ENCODE data around the gene IMP3.

IMP3 gene

DNA sequence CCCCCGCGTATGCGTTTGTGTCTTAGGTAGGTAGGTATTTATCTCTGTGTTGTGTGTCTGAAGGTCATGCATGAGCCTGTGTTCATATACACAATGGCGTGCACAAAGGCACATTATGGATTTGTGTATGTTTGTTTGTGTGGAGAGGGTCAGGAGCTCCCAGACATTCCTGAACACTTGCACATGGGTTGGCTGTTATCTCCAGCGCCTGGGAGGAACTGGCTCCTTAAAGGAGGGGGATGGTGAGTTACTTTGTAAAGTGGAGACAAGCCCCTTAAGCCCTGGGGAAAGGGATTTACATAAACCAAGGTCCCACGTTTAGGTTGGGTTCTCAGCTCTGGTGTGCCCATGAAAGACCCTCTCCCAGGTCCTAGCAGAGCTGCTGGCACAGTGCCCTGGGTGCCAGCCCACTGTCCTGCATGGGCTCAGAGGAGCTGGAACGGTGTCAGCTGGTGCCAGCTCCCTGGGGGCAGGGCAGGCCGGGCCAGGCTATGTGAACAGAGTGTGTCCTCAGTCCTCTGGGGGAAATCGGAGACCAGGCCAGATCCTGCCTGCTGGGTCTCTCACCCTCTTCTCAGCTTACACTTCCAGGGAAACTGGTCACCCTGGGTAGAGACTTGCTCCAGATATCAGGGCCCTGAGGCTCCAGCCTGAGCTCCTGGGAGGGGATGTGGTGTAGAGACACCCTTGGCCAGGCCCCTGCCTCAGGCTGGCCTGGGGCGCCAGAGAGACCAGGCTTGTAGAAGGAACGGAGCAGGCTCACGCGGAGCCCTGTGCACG is 32.8 kb upstream of the IMP3 start:
- no peak for DNase-seq

DNA sequence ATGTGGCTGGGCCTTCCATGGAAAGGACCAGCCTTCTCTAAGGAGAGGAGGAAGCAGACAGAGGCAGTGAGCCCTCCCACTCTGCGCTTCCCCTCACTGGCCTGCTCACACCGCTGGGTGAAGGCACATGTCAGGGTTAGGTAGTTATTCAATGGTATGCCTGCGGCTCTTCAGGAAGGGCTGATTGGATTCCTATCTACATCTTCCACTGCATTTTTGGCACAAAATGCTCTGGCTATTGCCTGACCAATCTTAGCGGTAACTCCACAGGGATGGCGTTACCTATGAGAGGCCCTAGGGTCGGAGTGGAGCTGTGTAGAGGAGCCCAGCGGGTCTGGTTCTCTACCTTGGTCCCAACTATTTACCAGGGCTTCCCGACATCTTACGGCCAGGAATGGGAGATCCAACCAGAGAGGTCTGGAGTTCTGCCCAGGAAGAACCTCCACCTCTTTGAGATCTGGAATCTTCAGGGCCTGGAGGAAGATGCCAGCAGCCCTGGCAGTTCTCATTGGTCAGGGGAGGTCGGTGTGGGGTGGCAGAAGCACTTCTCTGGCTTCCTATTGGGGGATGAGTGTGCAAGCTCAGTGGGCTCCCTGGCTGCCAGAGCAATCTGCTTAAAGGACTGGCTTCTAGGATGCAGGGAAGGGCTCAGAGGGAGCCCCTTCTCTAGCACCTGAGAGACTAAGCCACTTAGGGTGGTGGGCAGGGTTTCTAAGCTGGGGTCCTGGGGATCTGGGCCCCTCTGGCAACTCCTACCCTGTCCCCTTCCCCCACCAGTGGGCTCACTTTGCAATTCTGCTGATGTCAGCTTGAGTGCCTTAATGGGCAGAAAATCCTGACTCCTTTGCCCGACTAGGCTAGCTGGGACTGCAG is 31.9 kb upstream of the IMP3 start:
- DNase-seq = no peak

DNA sequence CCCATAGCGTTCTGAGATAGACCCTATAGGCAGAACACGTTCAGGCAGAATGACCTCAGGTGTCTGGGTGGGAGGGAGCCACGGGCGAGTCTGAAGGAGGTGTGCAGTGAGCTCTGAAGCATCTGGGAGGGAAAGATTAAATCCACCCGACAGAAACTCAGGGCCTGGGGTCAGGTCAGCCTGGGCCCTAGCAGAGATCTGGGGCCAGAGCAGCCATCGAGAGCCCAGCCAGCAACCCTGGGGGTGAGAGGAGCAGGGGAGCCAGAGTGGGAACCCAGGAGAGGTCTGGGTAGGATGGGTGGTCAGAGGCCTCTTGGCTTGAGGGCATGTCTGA is 29.8 kb upstream of the IMP3 start:
- no peak for DNase-seq

DNA sequence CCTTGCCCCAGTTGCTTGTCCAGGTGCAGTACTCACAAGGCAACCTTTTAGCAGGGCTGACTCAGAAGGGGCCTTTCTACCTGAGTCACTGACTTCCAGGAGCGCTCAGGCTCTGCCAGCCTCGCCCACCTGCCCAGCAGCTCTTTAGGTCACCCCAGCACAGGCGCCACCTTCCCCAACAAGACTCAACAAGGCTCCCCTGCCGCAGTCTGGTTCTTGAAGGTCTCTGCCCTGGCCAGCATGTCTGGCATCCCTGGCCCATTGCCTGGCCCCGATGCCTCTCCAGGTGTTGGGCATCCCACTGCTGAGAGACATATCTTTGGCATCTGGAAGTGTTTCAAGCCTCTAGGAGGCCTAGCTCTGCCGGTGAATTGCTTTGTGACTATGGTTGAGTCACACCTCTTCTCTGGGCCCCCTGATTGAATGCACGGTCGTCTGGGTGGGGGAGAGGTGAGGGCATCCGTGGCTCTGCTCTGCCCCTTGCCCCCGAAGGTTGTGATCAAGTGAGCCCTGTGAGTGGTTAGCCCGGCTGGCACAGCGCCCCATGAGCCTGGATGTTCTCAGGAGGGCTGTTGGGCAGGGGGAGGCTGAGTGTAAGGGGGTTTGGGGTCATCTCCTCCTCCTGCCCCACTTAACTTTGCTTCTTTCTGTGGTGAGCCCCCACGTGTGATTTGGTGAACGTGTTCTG is 29.3 kb upstream of the IMP3 start:
- no peak for DNase-seq

DNA sequence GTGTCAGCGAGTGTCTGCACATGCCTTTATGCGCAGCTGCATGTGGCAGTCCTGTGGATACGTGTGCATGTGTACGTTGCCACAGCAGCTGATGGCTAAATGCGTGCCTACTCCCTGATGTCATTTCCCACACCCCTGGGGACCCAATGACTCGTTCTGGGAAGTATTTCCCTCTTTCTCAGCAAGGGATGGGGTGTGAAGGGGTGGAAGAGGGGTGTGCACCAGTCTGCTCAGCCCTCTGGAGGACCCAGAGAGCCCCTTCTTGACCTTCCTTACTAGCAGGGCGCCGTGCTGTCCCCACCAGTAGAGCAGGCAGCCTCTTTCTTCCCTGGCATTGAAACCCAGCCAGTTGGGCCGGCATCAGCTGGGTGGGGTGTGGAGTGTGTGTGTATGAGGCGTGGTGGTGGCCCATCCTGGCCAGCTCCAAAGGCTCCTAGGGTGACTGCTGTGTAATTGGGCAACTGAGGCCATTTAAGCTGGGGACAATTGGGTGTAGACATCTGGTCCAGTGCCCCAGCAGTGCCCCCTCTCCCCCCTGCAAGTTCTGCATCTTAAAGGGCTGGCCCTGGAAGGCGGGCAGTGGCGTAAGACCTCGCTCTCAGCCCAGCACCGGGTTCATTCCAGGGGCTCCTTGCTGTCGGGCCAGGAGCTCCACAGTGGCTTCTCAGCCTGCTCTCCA is 26.9 kb upstream of the IMP3 start:
- no peak for DNase-seq

DNA sequence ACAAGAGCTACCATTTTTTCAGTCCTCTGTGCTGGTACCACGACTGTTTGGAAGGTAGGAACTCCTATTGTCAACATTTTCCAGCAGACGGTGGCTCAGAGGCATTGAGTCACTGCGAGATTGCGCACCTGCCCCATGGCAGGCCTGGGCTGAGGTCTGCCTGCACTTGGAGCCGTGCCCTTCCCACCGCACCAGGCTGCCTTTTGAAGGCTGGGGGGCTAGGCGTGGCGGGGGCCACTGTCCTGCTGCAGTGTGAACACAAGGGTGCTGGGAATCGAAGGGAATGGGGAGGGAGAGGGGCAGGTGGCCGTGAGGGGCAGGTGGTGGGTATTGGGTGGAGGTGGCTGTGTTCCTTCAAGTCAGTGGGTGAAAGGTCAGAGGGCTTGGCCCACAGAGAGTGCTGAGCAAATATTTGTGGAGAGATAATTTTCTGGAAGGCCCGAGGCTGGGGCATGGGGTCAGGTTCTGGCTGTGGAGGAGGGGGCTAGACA is 24.0 kb upstream of the IMP3 start:
- no peak for DNase-seq

DNA sequence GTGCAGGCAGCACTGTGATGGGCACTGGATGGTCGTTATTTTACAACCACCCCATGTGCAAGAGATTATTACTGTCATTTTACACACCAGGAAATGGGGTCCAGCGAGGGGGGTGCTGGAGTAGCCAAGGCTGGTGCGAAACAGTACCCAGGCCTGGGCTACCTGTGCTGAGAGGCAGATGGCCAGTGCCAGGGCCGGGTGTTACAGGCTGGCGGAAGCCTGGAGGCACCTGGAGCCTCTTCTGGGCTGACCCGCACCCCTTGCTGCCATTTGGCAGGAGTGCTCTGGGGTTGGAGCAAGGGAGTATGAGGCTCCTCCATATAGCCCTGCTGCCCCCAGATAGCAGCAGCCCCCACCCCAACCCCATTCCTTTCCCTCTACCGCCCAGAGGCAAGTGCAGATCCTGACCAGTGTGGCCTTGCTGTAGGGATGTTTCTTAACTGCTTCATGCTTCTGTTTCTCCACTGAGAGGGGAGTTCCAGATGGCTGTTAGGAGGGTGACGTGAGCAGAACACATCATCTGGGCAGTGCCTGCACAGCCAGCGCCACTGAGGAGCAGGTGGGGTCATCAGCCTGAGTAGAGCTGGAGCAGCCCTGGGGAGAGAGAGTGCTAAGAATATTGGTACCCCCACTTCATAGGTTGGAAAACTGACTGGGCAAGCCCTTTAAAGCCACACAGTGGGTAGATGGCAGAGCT is 22.9 kb upstream of the IMP3 start:
- no peak for DNase-seq

DNA sequence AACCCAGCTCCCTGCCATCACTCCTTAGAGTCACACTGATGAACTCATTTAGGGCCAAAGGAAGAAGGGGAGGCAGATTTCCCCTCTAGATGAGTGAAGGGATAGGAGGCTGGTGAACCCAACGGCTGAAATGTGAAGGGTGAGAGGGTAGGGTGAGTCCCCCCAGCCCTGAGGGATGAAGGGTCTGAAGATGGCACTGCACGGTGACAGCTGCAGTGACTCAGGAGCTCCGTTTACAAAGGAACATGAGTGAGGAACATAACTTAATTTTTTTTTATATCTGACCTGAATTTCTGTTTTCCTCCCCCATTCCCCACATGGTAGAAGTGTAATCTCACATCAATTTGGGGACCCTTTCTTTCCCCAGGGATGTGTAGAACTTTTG is 21.7 kb upstream of the IMP3 start:
- no peak for DNase-seq

DNA sequence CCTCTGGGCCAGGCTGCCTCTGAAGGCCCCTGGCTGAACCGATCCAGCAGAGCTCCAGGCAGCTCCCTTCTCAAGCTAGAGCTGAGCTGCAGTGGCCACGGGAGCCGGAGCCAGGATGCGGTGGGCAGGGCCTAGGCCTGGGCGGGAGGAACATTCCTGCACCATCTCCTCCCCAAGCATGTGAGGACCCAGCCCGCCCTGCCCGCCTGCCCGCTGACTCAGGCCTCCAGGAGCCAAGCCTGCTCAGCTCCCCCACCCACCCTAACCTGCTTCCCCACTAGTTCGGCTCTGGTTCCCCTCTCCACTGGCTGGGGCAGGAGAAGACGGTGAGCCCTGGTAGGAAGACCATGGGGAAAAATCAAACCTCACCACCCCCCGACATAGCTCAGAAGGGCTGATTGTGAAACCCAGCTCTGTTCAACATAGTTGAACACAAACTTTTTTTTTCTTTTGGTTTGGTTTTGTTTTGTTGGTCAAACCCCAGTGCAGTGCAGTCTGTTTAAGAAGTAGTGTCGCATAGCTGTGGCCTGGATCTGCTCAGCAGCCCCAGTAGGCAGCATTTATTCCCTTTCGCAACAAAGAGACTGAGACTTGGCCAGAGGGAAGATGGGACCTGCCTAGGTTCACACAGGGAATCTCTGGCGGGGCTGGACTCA is 21.2 kb upstream of the IMP3 start:
- no peak for DNase-seq

DNA sequence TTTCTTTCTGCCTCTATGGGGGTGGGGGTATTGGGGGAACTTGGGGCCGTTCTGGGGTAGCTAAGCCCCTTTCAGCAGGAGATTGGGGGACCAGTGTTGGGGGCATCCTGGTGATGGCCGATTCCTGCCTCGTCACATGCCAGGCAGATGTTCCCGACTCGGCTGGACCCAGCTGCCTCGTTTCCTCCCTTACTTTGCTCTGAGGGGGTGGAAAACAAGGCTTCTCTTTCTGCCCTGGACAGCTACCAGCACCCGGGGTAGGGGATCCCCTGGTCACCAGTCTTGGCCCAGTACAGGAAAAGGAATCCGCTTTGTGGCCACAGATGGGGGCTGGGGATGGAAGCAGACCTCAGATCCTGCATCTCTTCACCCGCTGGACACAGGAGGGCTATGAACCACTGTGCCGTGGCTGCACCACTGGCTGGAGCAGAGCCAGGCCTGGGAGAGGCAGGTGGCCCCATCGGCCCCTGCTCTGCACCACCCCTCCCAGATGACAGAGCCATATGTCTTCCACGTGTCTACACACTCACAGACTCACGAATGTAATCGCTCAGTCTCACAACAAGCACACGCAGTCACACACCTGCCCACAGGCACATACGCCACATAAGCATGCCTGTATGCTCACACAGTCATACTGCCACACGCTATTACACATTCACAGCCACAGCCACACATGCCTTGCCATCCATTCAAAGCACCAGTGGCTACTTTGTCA is 20.1 kb upstream of the IMP3 start:
- no peak for DNase-seq

DNA sequence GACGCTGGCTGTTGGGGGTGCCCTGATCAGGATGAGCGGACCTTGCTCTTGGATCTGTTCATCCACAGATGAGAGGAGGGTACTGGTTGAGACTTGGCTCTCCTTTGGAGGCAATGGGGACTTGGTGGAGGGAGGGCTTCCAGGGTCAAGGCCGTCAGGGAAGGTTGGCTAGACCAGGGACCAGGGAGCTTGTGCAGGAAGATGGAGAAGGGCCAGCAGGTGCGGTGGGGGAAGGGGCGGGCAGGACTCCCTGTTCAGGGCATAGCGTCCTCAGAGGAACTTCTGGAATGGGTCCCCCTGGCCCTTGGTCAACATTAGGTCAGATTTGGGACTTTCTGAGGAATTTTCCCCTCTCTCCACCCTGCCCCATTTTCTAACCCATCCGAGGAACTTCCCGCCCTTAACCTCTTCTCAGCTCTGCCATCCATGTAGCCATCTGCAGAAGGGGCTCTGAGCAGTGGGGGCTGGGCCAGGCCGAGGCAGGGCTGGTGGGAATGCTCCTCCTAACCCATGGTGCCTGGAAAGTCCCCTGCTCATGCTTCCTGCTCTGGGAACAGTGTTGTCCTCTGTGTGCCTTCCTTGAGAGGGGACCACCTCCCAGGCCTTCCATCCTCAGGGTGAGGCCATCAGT is 19.2 kb upstream of the IMP3 start:
- no peak for DNase-seq

DNA sequence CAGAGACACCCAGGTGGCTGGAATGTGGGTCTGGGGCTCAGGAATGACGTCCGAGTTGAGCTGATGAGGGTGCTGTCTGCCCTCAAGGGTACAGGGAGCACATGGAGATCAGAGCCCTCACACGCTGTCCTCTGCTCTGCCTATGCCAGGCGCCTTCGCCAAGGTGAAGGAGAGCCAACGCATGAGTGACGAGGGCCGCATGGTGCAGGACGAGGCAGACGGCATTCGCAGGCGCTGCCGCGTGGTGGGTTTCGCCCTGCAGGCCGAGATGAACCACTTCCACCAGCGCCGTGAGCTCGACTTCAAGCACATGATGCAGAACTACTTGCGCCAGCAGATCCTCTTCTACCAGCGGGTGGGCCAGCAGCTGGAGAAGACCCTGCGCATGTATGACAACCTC is 16.8 kb upstream of the IMP3 start:
- no peak for DNase-seq

DNA sequence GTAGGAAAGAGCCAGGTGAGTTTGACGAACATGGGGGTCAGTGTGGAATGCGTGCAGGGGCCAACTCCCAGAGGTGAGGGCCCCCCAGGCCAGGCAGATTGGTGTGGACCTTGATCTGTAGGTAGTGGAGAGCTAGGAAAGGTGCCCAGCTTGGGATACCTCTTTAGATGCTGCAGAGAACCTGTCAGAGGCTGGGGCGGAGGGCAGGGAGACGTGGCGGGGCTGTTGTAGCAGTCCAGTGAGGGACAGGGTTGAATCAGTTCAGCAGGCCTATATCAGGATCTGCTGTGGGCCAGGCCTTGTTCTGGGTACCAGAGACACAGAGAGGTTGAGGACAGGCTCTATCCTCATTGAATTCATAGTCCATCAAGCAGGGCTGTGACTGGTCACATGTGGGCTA is 16.3 kb upstream of the IMP3 start:
- DNase-seq = no peak

DNA sequence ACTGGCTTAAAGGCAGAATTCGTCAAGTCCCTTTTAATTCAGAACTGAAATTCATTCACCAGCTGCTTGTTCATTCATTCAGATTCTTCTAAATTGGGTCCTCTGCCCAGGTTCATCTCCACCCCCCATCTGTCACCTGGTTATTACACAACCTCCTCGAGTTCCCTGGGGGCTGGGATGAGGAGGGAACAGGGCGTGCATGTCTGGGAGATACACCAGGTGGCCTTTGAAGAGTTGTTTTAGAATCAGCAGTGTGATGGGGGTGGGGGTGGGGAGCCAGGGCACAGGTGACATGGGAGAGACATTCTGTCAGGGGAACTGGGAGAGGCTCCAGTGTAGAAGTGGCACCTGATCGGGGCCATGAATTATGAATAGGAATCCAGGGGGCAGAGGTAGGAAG is 15.9 kb upstream of the IMP3 start:
- DNase-seq = no peak

DNA sequence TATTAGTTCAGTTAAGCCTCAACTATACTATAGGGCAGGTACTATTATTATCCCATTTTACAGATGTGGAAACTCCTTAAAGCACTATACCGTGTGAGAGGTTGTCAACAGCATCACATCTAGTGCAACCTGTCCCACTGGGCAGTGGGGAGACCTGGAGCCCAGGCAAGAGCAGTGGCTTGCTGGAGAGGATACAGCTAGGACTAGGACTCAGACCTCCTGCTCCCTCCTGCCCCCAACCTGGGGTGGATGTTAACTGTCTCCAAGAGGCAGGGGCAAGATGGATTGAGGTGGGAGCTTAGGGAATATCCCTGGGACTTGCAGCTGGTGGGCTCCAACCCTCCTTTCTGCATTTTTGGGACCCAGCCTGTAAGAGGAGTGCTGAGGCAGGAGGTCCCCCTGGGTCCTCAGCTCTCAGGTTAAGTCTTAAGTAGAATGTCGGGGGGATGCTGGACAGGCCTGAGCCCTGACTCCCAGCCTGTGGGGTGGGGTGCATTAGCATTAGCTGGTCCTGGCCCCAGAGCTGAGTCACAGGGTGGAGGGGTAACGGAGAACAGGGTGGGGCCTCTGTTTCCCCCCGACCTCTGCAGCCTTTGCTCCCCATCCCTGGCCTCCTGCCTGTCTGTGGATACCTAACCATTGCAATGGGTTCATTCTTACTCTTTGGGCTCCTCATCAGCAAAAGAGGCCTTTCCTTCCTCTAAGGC is 14.3 kb upstream of the IMP3 start:
- DNase-seq = no peak

DNA sequence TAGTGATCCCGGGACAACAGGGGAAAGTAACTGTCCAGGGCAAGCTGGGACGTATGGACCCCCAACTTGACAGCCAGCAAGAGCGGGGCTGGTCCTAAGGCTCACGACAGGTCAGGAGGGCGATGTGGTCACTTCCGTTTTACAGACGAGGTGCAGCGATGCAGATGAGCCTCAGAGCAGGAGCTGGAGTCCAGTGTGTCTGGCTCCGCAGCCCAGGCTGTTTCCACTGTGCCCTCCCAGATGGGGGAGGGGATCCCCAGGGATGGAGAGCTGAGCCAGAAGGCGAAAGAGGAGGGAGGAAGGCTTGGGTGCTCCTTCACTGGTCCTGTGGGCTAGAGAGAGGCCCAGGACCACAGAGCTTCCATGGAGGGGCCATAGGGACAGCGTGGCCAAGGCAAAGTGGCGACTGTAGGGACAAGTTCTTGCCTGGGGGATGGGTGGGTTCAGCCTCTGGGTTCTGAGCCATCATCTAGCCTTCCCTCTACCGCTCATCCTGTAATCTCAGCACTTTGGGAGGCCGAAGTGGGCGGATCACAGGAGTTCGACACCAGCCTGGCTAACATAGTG is 13.4 kb upstream of the IMP3 start:
- DNase-seq = no peak

DNA sequence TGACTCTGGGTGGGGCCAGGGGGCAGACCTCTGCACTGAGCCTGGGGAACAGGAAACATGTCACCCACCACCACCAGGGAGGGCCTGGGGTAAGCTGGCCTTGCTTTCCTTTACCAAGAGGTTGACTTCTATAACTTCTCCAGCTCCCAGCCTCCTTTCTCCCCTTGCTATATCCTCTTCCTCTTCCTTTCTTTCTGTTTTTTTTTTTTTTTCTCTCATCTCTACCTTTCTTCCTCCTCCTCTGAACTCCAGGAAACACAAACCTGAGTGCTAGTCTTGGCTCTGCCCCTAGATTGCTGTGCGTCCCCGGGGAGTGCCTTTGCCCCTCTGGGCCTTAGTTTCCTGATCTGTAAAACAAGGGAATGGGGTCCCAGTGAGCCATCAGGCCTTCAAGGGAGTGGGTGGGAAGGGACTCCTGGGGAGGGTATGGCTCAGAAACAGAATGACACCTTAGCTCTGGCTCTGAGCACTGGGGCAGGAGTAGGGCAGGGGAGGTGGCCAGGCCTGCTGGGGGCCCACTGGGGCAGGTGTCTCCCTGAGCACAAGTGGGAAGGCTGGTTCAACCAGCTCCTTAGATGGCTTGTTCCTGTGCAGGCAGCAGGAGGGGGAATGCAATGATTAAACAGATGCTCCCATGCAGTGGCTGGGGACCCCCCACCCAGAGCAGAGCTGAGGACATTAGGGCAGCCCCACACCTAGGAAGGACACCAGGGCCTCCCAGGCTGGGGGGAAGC is 12.0 kb upstream of the IMP3 start:
- DNase-seq = no peak

DNA sequence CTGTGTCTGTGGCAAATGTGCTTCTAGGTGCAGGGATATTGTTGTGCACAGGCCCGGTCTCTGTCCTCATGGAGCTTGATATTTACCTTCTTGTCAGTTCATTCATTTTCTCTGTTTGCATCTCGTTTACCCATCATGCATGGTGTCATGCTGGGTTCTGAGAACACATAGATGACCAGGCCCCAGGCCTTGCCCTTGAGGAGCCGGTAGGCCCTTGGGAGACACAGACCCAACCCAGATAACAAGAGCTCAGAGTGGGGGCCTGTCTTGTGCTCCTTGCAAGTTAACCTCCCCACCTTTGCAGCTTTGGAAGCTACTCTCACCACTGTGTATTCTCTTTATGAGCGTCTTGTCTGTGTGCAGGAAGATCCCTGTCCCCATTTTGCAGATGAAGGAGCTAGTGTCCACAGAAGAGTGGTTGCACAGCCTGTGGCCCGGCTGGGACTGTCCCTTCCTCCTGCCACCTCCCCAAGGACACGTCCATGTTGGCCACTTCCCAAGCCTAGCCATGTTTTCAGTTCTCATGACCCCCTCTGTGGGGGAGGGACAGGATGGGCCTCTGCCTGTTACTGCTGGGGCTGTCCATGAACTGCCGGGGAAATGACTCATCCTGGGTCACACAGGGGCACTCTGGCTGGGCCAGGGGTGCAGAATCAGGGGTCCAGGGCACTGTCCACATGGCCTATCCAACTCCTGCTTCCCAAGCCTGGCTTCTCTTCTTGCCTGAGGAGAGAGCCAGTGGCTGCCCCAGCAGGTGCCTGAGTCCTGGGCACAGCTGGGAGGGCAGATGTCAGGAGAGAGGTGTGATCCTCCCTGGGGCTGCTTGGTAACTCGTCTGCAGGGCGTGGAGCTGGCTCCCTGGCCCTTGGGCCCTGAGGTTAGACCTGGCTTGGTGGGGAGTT is 11.1 kb upstream of the IMP3 start:
- no peak for DNase-seq
